DND-41 (cell line): ENCODE results near the gene TLX1.

ENCODE experiments used
- ATAC-seq: fragments of 200-7000 bp; cut with Tn5 transposase; 3 replicates; pipeline ENCODE4 v1.9.1; 2021; ENCODE audit warnings: low read depth; ENCODE audit not compliant: insufficient read depth
- DNase-seq: peaks from one replicate; pipeline ENCODE4 v3.0.0-alpha.2; 2020
- H2AFZ ChIP-seq: 2 replicates; pipeline ENCODE4 v1.6.0; 2012; ENCODE audit warnings: low read depth, low read length
- H3K27ac ChIP-seq: 2 replicates; pipeline ENCODE4 v1.5.1; 2012; ENCODE audit warnings: low read length, inconsistent platforms
- H3K27me3 ChIP-seq: fragments of 200-600 bp; sonication (generic); 2 replicates; pipeline ENCODE4 v1.6.0; 2012; ENCODE audit warnings: low read length, mild to moderate bottlenecking, inconsistent platforms; ENCODE audit not compliant: insufficient read depth, poor library complexity
- H3K36me3 ChIP-seq: 2 replicates; pipeline ENCODE4 v1.5.1; 2012; ENCODE audit warnings: low read length, inconsistent platforms; ENCODE audit not compliant: insufficient read depth
- H3K4me1 ChIP-seq: 2 replicates; pipeline ENCODE4 v1.5.1; 2012; ENCODE audit warnings: mild to moderate bottlenecking, low read length; ENCODE audit not compliant: insufficient read depth
- H3K4me2 ChIP-seq: 2 replicates; pipeline ENCODE4 v1.6.0; 2012; ENCODE audit warnings: mild to moderate bottlenecking, moderate library complexity, low read length, inconsistent platforms; ENCODE audit not compliant: insufficient read depth
- H3K4me3 ChIP-seq, 2 experiments: fragments of 200-600 bp in 1 of 2; shearing (Covaris generic) in 1 of 2; 2 replicates each; pipeline ENCODE4 v1.5.1; 2012 to 2016; ENCODE audit warnings: inconsistent platforms in 2 of 2, low read length in 2 of 2, mild to moderate bottlenecking in 2 of 2, low read depth in 1 of 2, moderate library complexity in 1 of 2
- H3K79me2 ChIP-seq: 2 replicates; pipeline ENCODE4 v1.6.0; 2012; ENCODE audit warnings: low read length, inconsistent platforms; ENCODE audit not compliant: insufficient read depth
- H3K9ac ChIP-seq: 2 replicates; pipeline ENCODE4 v1.6.0; 2012; ENCODE audit warnings: low read depth, mild to moderate bottlenecking, inconsistent platforms, low read length, moderate library complexity
- H3K9me3 ChIP-seq: 2 replicates; pipeline ENCODE4 v1.5.1; 2012; ENCODE audit warnings: low read length, moderate library complexity, mild to moderate bottlenecking, inconsistent platforms; ENCODE audit not compliant: insufficient read depth, severe bottlenecking
- H4K20me1 ChIP-seq: 2 replicates; pipeline ENCODE4 v1.6.0; 2012; ENCODE audit warnings: low read length; ENCODE audit not compliant: insufficient read depth
- EZH2 ChIP-seq: IDR thresholded peaks from 3 replicates; pipeline ENCODE4 v1.6.1; 2012; ENCODE audit warnings: borderline replicate concordance, low read depth, mild to moderate bottlenecking, moderate library complexity, low read length, inconsistent platforms; ENCODE audit not compliant: severe bottlenecking
- TF ChIP-seq, protein P1 (sequence below): IDR thresholded peaks from 2 replicates; pipeline ENCODE4 v1.5.1; 2012; ENCODE audit warnings: borderline replicate concordance, low read length, moderate library complexity, mild to moderate bottlenecking; ENCODE audit not compliant: poor library complexity, severe bottlenecking; ENCODE audit errors: extremely low read depth

Gene TLX1

DNA sequence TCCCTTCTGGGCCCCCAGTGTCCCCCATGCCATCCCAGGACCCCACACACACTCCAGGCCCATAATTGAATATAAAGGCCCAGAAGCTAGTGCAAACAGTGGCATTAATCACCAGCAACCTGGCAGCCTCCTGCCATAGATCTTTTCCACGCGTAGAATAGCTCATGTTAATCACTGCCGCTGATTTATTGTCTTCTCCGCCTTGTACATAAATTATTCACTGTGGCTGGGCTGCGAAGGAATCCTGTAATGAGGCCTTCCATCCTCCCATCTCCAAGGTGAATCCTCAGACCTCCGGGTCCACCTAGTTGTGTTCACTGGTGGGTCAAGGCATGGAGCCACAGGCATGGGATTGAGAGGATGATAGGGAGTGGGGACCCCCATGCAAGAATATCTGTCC lies 36.1 kb upstream of the TLX1 start:
- no peak overlapping the region for H3K9ac ChIP-seq
- no peak overlapping the region for H2AFZ ChIP-seq
- peaks cover 16% of the 10 kb centered on the region for H3K27me3 ChIP-seq
- H3K27ac ChIP-seq: no peak overlapping the region
- no peak for TF ChIP-seq EZH2
- TF ChIP-seq, protein P1, sequence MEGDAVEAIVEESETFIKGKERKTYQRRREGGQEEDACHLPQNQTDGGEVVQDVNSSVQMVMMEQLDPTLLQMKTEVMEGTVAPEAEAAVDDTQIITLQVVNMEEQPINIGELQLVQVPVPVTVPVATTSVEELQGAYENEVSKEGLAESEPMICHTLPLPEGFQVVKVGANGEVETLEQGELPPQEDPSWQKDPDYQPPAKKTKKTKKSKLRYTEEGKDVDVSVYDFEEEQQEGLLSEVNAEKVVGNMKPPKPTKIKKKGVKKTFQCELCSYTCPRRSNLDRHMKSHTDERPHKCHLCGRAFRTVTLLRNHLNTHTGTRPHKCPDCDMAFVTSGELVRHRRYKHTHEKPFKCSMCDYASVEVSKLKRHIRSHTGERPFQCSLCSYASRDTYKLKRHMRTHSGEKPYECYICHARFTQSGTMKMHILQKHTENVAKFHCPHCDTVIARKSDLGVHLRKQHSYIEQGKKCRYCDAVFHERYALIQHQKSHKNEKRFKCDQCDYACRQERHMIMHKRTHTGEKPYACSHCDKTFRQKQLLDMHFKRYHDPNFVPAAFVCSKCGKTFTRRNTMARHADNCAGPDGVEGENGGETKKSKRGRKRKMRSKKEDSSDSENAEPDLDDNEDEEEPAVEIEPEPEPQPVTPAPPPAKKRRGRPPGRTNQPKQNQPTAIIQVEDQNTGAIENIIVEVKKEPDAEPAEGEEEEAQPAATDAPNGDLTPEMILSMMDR: no peak
- no peaks in the 10 kb centered on the region for H3K4me1 ChIP-seq
- H3K4me3 ChIP-seq: no peak overlapping the region
- H3K4me2 ChIP-seq: no peak overlapping the region
- ATAC-seq (no peak), DNase-seq (no peak)
- H3K36me3 ChIP-seq: no peaks in the 10 kb centered on the region
- no peaks in the 10 kb centered on the region for H3K9me3 ChIP-seq
- peaks cover 6% of the 10 kb centered on the region; the same call in 1 of the 2 replicates for H4K20me1 ChIP-seq
- no peaks in the 10 kb centered on the region for H3K79me2 ChIP-seq

DNA sequence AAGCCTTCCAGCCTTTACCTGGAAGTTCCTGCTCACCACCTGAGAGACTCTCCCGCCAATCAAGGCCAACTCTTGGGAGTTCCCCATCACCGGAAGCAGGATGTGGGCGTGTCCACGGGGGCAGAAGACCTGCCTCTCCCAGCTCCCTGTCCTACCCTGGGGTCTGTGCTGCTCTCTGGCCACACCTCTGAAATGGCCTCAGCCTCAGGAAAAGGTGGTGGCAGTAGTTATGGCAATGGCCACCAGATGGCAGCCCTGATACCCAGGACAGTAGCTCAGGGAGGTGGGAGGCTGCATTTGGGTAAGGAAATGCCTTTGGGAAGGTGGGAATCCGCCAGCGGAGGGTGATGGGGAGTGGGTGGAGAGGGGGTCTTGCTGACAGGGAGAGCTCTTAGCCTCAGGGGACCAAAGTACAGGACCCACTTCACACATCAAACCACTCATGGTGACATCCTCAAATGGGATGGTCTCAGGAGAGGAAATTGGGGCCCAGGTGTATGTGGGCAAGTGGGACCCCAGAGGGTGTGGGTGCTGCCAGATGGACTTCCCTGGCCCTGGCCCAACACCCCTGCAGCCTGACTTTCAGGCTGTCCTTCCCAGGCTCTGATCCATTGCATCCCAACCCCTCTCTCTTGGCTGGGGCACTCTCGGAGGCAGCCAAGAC lies 35.4 kb upstream of the TLX1 start:
- Histone ChIP-seq H3K27me3 (peaks cover 20% of the 10 kb centered on the region), H4K20me1 (peaks cover 8% of the 10 kb centered on the region; the same call in 1 of the 2 replicates), H2AFZ (no peak overlapping the region), H3K79me2 (no peaks in the 10 kb centered on the region), H3K4me1 (no peaks in the 10 kb centered on the region), H3K36me3 (no peaks in the 10 kb centered on the region), H3K9ac (no peak overlapping the region), H3K9me3 (no peaks in the 10 kb centered on the region), H3K4me2 (no peak overlapping the region), H3K4me3 (no peak overlapping the region), H3K27ac (no peak overlapping the region)
- no peak for TF ChIP-seq EZH2
- TF ChIP-seq, protein P1: peak; percentile 96
- DNase-seq (peak; percentile 74), ATAC-seq (peak; percentile 94)

- H4K20me1 ChIP-seq: peaks cover 4% of the 10 kb centered on the region; the same call in 1 of the 2 replicates
- no peaks in the 10 kb centered on the region for H3K79me2 ChIP-seq
- TF ChIP-seq EZH2: no peak
- TF ChIP-seq, protein P1: no peak
- H3K9ac ChIP-seq: no peak overlapping the region
- no peaks in the 10 kb centered on the region for H3K4me1 ChIP-seq
- no peak overlapping the region for H3K4me2 ChIP-seq
- H3K9me3 ChIP-seq: no peaks in the 10 kb centered on the region
- H3K27me3 ChIP-seq: peaks cover 22% of the 10 kb centered on the region
- no peak overlapping the region for H3K27ac ChIP-seq
- ATAC-seq: no peak
- no peak for DNase-seq
- H3K4me3 ChIP-seq: no peak overlapping the region
- H3K36me3 ChIP-seq: no peaks in the 10 kb centered on the region
- no peak overlapping the region for H2AFZ ChIP-seq
Observed at GRCh38 chr10:101096378-101096777, 34.7 kb upstream of the TLX1 start.
